NCI-H1417 (cell line): ENCODE results near the gene GPR37L1.
"Not testable (repeated sequence)": the region's sequence is repeated elsewhere in the genome, so short reads cannot be mapped to it uniquely, and the experiment has no call there.

Experiments
- DNase-seq, 3 experiments: peaks; one replicate each; lab custom pipeline; 2025; lab: John Stamatoyannopoulos, UW

GPR37L1 gene

DNA sequence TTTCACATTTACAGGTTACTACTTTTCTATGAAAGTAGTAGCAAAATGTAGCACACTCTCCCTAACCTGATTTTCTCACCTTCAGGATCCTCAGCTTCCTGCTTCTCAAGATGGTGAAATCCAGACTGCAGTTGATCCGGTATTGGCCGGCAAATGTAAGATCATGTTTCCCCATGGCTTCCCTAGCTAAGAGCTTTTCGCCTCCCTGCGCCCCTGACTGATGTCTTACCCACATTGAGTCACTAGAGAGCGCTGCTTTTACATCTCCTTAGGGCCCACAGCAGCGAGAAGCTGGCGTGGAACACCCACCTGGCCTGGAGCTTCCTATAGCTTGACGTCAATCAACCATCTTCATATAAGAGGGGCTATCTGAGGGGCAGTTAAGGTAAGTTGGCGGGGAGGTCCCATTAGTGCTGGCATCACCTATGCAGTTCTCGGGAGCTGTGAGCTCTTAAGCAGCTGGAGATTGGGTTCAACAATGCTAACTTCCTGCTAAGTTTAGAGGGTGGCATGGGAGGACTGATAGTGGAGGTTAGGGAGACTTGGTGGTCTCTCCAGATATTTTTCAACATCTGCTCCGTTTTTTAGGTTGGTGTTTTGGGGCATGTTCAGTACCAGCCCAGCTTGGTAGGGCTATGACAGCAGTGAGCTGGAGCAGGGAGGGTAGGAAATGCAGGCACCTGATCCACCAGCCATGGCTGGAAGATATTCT lies 32.2 kb downstream of the GPR37L1 start:
- peak in 2 of 3 experiments; percentile 30 to 92 for DNase-seq

DNA sequence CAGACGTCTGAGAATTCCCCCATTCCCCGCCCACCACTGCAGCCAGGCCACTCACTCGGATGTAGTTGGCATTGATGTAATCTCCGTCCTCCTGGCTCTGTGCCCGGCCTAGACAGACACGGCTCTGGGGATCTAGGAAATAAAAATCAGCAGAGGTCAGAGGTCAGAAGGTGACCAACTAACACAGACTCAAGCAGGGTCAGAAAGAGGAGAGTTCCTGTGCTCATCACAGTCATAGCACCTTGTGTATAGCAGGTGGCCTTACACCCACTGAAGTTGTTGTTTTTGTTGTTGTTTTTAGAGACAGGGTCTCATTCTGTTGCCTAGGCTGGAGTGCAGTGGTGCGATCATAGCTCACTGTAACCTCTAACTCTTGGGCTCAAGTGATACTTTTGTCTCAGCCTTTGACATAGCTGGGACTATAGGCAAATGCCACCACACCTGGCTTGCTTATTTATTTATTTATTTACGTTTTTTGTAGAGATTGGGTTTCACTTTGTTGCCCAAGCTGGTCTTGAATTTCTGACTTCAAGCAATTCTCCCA lies 32.8 kb downstream of the GPR37L1 start:
- DNase-seq = peak in 1 of 3 experiments; percentile 15

DNA sequence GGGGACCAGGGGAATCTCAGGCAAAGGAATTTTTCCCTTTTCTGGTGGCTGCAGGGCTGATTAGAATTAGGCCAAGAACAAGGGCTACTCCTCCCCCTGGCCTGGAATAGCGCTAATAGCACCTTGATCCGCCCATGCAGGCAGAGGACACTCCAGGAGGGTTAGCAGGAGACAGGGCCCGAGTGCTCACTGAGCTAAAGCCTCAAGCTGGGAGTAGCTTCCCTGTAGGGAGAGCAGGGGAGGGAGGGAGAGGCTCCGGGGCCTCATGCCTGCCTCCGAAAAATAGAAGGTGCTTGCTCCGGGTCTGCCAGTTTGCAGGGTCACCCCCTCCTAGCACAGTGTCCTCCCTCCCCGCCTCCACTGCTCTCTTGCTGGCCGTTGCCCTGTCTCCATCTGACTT lies 33.9 kb downstream of the GPR37L1 start:
- no peak for DNase-seq

DNA sequence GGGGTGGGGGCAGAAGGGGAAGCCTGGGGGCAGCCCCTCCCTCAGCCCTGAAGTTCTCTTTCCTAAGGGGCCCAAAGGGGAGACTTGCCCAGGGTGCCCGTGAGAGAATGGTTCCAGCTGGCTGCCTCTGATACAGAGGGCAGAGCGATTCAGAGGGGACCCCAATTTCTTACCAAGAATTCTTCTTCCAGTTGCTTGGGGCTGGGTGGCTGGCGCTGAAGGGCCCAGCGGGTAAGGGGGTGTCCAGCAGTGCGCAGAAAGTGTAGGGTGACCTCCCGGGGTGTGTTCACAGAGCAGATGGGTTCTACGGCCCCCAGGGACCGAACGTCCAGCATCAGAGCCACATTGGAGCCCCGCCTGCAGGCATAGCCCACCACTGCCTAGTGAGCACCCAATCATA lies 35.2 kb downstream of the GPR37L1 start:
- DNase-seq = no peak

DNA sequence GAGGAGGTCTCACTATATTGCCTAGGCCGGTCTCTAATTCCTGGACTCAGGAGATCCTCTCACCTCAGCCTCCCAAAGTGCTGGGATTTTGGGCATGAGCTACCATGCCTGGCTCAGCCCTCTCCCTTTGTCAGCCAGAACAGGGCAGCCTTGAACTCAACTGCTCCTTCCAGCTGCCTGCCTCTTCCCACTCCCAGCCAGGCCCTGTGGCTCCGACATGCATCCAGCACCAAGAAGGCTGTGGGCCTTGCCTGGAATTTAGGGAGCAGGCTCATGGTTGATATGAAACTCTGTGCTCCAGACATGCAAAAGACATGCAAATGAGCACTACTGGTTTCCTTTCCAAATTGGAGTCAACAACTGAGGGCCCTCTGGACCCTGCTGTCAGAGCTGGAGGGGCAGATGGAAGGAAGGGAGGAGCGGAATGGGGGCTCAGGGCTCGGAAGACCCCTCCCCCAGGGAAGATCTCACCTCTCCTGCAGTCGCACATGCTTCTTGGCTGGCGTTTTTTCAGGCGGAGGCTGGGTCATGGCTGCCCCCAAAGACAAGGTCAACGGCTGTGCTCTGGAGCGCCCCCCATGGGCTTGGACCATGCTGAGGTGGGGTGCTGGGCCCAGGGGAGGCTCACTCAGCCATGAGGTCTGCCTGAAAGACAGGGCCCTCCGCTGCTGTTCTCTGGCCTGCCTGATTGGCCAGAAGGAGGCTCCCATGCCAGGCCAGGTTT lies 36.3 kb downstream of the GPR37L1 start:
- no peak for DNase-seq

DNA sequence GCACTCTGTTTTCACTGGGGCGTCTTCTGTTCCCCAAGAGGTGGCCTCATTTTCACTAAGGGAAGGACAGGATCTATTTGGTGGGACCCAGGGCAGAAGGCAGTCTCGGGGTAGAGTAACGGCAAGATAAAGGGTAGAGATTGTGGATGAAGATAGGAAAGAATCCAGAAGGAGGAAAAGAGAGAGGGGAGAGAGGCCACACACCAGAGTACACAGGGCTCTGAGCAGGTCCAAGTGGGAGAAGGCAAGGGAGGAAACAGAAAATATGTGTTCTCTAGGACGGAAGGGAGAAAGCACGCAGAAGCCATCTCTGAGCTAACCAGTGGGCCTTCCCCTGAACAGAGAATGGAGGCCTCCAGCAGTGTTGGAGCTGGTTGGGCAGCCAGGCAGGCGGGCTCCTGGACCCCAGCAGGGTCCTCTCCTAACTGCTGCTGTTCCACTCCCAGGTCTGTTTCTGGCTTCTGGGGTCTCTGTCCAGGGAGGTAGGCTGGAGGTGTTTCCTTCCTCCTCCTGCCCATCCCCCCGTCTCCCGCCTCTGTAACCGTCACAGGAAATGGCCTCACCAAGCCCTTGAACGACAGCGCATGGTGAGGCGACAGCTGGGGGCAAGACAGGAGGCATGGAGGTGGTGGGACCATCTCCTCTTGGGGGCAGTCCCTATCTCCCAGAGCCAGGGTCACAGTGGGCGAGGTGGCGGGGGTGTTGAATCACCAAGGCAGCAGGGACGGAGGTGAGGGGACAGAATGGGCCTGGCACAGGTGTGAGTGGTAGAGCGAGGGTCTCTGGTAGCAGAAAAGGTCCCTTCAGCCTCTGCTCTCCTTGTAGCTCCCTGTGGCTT lies 37.0 kb downstream of the GPR37L1 start:
- DNase-seq = no peak

DNA sequence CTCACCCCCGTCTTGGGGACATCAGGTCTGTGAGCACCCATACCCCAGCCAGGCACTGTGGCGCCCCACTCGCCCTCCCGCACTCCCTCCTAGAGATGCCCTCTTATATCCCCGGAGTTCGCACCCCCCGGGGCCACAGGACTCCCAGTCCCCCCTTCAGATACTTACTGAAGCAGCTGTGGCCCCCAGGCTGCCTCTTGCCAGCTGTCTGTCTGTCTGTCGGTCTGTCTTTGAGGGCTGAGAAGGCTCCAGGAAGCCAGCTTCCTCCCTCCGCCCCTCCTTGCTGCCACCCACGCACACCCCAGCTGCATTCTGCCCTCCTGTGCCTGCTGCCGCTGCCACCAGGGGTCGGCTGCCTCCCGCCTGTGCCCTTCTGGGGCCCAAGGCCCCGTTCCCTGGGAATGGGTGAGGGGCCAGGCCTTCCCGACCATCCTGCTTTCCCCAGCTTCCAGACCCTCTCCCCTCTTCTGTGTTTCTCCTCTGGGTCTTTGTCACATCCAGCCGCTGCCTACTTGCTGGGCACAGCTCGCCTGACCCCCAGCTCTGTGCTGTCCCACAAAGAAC lies 37.7 kb downstream of the GPR37L1 start, which contains the start of gene PTPN7:
Gene PTPN7, minus strand, starts transcription at position 226 of the 564 bp plus-strand sequence. CDS start 1,200 bp downstream, outside the sequence.
- no peak for DNase-seq

DNA sequence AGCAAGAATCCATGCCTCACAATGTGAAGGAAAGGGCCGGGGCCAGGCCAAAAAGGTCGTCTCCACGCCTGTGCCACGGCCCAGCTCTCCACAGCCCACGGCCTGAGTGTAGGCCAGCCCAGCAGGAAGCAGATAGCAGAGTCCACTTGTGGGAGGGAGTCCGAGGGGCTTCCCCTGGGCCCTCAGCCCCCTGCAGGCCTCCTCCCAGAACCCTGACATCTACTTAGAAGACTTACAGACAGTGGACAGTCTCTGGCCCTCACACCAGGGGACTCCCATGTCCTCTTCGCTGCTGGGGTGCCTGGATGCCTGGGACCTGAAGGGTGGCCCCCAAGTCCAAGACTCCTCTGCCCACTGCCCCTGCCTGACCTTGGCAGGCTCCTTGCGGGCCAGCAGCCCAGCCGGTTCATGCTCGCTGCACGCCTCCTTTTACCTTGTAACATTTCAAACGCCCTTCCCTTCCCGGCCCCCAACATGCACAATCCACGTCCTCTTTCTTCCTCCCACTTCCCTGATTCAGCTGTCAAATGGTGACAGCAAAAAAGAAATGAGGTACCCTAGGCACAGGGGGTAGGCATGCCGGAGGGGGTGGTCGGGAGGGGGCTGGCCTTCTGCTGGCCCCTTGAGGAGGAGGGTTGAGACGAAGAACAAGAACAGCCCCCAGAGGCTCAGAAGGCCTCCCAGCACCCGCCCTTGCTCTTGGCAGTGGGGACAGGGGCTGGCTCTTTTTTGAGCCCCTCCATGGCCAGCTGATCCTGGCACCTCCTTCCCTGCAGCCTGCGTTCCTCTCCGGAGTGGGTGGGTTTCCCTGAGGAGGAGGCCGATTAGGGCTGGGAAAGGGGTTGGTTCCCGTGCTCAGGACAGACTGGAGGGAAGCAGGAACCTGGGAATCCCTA lies 38.7 kb downstream of the GPR37L1 start:
- DNase-seq = no peak

DNA sequence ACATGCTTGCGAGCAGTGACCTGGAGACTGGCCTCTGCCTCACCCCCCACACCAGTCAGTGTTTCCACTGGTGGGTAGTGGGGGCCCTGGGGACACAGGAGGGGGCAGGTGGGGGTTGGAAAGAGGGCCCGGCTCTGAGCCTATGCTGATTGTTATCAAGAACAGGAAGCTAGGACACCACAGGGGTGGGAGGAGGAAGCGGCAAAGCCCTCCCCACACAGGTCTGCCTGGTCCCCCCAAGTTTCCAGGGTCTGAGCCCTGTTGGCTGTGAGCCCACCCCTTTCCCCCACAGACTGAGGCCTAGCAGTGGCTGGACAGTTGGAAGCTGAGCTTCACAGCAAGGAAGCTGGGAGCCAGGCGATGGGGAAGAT lies 39.3 kb downstream of the GPR37L1 start:
- no peak for DNase-seq

DNA sequence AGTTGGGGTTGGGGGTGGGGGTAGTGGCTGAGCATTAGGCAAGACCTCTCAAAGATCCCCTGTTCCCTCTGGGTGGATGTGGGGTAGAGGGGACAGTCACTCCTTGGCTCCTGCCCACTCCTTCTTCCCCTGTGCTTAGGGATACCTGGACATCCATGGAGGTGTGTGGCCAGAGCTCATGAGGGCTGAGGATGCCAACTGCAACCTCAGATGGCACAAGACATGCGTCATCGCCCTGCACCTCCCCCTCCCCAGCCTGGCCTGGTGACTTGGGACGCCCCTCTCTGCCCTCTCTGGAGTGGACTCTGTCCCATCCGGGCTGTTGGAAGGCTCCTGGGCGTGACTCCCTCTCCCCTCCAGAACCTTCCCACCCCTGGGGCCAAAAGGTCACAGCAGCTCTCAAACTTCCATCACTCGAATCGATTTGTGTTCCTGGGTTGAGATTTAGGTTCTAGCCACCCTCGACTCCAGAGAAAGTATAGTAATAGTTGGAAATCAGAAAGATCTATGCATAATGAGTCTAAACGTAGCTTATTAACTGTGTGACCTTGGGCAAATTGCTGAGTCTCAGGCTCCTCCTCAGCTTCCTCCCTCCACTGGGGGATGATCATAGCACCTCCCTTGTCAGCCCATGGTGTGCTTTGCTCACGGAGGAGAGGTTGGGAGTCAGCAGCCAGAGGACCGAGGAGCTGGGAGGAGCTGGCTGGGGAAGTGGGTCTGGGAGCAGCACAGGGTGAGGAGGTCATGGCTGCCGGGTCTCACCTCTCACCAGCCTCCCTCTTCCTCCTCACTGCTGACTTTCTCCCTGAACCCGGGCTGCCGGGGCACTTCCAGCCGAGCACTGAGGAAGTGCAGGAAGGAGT lies 39.9 kb downstream of the GPR37L1 start:
- no peak for DNase-seq

DNA sequence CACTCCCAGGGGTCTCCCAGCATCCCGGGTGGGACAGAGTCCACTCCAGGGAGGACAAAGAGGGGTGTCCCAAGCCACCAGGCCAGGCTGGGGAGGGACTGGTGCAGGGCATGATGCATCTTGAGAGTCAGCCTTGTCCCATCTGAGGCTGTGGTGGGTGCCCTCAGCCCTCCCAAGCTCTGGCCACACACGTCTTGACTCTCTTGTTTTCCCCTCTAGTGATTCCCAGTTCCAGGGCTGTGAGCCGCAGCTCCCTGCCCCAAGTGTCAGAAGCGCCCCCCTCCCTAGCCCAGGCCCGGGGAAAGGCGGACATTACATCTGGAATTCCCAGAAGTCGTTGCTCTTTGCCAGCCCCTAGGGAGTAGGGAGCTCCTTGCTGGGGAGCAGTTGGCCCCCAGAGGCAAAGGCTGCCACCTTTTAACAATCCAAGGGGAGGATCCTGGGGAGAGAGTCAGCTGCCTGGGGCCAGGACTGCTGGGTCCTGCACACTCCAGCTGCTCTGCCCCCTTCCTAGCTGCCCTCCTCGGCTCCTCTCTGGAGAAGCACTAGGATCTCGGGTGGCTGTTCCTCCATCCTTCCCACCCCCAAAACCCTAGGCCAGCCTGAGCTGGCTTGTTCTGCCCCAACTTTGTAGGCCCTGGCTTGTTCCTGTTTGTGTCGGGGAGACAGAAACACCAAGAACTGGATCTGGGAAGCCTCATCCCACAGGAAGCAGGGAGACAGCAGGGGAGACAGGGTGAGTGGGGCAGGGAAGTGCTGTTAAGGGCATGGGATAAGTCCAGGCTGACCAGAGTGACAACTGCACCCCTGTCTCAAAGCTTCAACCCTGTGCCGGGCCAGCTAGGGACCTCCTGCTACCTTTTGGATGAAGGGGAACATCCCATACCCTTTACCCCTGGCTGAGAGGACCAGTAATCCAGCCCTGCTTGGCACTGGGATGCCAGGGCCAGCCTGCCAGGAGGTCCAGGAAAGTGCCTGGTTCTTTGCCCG lies 40.9 kb downstream of the GPR37L1 start:
- DNase-seq = no peak

DNA sequence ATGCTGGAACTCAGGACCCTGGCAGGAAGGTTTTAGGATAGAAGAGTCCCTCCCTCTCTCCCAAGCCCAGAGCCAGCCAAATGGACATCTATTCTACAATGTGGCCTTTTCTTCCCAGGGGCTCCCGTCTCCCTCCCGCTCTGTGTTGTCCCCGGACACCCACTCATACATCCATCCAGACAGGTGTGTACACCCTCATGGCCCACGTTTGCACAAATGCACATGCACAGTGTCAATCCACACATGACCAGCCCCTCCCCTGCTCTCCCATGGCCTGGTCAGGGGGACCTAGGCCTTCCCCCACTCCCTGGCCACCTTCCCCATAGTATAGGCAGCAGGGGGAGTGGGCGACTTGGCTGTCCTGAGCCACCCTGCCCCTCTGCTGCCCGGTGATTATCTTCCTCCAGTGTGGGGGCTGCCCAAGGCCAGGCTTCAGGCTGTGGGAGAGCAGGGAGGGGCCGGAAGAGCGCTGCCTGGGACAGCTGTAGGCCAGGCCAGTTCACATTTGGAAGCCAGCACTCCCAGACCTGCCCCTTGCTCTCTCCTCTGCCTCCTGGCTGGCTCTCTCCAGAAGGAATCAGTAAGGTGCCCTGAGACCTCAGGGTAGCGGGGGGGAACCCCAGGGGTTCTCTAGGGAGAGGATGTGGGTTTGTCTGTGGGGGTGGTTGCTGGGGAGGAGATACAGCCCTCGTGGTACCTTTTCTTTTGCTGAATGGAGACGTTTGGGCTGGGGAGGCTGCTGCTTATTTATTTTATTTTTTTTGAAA lies 41.7 kb downstream of the GPR37L1 start:
- no peak for DNase-seq

DNA sequence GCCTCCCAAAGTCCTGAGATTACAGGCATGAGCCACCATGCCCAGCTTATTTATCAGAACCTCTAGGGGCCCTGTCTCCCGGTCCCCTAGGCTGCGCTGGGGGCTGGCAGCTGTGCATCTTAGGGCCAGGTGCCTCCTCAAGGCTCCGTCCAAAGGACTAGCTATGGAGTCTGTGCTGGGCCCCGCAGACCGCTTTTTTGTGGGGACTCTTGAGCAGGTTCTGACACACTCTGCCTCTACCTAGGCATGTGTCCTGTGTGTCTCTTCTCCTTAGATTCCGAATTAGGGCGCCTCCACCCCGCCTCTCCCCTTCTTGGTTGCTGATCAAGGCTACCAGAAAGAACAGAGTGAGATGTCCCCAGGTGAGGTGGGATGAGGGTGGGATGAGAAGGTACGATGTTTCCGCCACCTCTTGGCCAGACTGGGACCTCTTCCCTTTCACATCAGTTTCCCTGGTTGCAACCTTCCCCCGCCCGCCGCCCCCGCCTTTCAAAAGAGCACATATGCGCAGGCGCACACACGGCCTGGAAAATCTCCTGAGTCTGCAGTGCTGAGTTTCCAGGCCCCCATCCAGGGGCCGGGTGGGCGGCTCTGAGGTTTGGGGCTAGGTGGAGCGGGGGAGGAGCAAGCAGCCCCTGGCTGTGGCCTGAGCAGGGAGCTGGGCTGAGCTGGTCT lies 42.7 kb downstream of the GPR37L1 start:
- no peak for DNase-seq

DNA sequence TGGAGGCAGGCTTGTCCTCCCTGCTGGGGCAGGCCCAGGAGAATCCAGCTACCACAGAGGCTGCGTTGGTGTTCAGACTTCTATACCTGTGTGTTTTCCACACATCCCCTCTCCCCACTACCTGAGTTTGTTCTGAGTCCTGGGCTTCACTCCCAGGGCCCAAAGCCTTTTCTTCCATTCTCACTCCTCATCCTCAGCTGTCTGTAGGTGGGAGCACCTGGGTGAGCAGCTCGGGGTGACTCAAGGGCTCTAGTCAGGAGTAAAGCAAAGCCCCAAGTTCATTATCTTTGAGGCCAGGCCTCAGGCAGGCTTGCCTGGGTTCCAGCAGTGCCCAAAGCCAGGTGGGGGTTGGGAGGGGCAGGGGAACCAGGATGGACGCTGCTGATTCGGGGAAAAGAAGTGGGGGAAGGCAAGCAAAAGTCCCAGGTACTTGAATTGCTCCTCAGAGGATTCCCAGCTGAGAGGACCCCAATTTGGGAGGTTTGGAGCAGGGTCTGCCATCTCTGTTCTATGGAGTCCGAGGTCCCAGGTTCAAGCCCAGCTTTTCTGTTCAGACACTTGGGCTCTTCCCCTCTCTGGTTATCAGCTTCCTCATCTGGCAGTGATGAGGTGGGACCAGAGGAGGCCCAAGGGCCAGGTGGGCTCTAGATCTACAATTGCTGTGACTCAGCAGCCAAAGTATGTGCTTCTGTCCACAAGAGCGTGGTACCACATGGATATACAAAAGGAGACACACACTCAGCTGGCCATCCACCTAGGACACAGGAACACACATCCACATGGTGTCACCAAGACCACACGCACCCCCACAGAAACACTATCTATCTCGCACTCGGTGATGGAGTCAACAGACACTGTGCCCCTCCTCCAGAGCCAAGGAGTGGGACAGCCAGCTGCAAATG lies 43.5 kb downstream of the GPR37L1 start:
- no peak for DNase-seq

DNA sequence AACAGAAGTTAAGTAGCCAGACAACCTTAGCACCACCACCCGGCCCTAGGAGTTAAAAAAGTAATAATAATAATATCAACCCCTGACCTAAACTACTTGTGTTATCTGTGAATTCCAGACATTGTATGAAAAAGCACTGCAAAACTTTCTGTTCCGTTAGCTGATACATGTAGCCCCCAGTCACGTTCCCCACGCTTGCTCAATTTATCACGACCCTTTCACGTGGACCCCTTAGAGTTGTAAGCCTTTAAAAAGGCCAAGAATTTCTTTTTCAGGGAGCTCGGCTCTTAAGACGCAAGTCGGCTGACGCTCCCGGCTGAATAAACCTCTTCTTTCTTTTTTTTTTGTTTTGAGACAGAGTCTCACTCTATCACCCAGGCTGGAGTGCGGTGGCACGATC lies 44.3 kb downstream of the GPR37L1 start:
- DNase-seq = not testable (repeated sequence)

DNA sequence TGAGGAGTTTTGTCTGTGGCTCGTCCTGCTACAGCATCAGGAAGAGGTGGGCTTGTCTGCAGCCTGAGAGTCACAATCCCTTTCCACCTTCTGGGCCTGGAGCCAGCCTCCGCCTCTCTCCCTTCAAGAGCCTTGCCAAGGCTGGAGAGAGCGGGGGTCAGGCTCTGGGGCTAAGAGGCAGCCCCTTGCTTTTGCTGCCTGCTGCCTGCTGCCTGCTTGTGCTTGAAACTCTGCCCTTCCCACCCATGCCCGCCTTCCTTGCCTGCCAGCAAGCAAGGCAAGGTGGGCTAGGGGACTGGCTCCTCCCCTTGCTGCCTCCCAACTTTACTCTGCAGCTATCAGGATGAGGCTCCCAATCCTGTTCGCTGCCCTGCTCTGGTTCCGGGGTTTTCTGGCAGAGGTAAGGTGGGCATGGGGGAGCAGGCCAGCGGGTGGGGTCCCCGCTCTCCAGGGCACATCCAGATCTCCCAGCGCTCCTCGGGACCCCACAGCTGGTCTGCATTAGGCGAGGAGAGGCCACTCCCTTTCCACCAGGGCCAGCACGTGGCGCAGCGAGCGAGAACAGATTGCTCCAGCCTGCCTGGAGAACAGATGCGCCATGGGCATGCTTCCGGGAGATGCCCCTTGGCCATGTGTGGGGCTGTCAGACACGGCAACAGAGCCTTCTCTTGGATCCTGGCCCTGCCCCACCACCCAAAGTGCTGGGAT lies 45.1 kb downstream of the GPR37L1 start:
- no peak for DNase-seq
